Type B pancreatic cell (in vitro differentiated cells): ENCODE measurements around the gene ZNF148. TPM values are rescaled to one million over a fixed set of nuclear protein-coding genes. Genes with fewer than 3 reads are reported as not detected.
A peak's percentile ranks its signal among the peaks of the same experiment; 100 is the strongest.

Source experiments
- DNase-seq: peaks from one replicate; pipeline ENCODE4 v3.0.0; 2021; ENCODE audit warnings: mixed read lengths; ENCODE audit not compliant: unreplicated experiment; ENCODE audit errors: extremely low spot score
- H3K27ac Mint-ChIP-seq: 2 replicates; pipeline ENCODE4 v1.8.0; 2021; ENCODE audit warnings: mild to moderate bottlenecking, mixed read lengths
- H3K27me3 Mint-ChIP-seq: 2 replicates; pipeline ENCODE4 v1.8.0; 2021; ENCODE audit warnings: mixed read lengths
- H3K36me3 Mint-ChIP-seq: 2 replicates; pipeline ENCODE4 v1.8.0; 2021; ENCODE audit warnings: mixed read lengths
- H3K4me1 Mint-ChIP-seq: one replicate; pipeline ENCODE4 v1.8.0; 2021; ENCODE audit warnings: mixed read lengths; ENCODE audit not compliant: unreplicated experiment
- H3K4me3 Mint-ChIP-seq: 2 replicates; pipeline ENCODE4 v1.8.0; 2021; ENCODE audit warnings: mild to moderate bottlenecking, mixed read lengths
- H3K9me3 Mint-ChIP-seq: 2 replicates; pipeline ENCODE4 v1.8.0; 2021; ENCODE audit warnings: mixed read lengths
- total RNA-seq: library from RNA; stranded (reverse); gene quantifications from 2 replicates; pipeline ENCODE4 v1.2.1, GENCODE V29; 2021; ENCODE audit warnings: low replicate concordance
- TF ChIP-seq, protein P1 (sequence below): fragments of 200-600 bp; sonication (generic); conservative IDR thresholded peaks from 2 replicates; pipeline ENCODE4 v1.5.0; 2021; ENCODE audit warnings: antibody characterized with exemption, mild to moderate bottlenecking

ZNF148 gene
- total RNA-seq, 1 donor from 2014 or later = 46.4 TPM

DNA sequence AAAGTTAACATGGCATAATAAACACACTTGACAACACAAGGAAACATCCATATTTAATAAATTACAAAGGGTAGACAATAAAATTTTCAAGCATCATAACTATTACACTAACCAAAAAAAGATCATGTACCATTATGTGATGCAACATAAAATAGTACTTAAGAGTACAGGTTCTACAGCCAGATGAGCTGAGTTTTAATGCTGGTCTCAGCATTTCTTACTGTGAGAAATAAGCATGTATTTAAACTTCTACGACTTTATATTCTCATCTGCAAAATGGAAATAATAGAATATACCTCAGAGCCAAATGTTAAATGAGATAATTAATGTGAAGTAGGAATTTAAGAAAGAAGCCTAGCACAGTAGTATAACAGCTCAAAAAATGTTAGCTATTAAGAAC, 128.9 kb downstream of the ZNF148 start:
- Mint-ChIP-seq H3K4me1 (no peaks in the 10 kb centered on the region), H3K36me3 (peaks cover 25% of the 10 kb centered on the region), H3K4me3 (no peak overlapping the region), H3K27me3 (no peaks in the 10 kb centered on the region), H3K9me3 (peaks cover 4% of the 10 kb centered on the region), H3K27ac (no peak overlapping the region)
- DNase-seq = no peak
- TF ChIP-seq, protein P1, sequence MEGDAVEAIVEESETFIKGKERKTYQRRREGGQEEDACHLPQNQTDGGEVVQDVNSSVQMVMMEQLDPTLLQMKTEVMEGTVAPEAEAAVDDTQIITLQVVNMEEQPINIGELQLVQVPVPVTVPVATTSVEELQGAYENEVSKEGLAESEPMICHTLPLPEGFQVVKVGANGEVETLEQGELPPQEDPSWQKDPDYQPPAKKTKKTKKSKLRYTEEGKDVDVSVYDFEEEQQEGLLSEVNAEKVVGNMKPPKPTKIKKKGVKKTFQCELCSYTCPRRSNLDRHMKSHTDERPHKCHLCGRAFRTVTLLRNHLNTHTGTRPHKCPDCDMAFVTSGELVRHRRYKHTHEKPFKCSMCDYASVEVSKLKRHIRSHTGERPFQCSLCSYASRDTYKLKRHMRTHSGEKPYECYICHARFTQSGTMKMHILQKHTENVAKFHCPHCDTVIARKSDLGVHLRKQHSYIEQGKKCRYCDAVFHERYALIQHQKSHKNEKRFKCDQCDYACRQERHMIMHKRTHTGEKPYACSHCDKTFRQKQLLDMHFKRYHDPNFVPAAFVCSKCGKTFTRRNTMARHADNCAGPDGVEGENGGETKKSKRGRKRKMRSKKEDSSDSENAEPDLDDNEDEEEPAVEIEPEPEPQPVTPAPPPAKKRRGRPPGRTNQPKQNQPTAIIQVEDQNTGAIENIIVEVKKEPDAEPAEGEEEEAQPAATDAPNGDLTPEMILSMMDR = no peak

DNA sequence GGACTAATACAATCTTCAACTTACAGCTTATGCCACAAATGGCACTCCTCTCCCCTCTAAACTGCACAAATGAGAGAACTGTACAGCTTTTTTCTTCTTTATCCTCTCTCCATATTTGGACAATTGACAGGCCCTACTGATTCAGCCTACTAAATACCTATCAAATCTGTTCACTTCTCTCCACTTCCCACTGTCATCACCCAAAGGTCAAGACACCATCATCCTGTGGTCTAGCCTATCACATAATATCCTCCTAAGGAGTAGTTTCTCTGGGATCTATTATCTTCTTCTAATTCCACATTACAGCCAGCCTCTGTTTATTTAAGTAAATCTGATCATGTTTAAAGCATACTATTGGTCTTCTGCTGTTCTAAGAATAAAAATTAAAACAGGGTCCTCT, 129.6 kb downstream of the ZNF148 start:
- no peak overlapping the region for H3K4me3 Mint-ChIP-seq
- peaks cover 20% of the 10 kb centered on the region for H3K36me3 Mint-ChIP-seq
- DNase-seq = no peak
- peaks cover 4% of the 10 kb centered on the region for H3K9me3 Mint-ChIP-seq
- TF ChIP-seq, protein P1 = no peak
- no peak overlapping the region for H3K27ac Mint-ChIP-seq
- no peaks in the 10 kb centered on the region for H3K4me1 Mint-ChIP-seq
- no peaks in the 10 kb centered on the region for H3K27me3 Mint-ChIP-seq

DNA sequence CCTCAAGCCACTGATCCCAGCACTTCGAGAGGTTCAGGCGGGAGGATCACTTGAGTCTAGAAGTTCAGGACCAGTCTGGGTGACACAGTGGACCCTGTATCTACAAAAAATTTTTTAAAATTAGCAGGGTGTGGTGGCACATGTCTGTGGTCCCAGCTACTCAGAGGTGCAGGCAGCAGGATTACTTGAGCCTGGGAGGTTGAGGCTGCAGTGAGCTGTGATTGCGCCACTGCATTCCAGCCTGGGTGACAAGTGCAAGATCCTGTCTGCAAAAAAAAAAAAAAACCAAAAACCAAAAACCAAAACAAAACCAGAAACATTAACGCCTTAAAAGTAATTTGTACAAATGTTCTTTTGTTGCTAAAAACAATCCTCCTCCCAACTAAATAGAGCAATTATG, 134.6 kb downstream of the ZNF148 start:
- no peak overlapping the region for H3K27ac Mint-ChIP-seq
- DNase-seq = no peak
- peaks cover 4% of the 10 kb centered on the region for H3K4me1 Mint-ChIP-seq
- peaks cover 16% of the 10 kb centered on the region for H3K36me3 Mint-ChIP-seq
- H3K9me3 Mint-ChIP-seq = peaks cover 4% of the 10 kb centered on the region
- no peaks in the 10 kb centered on the region for H3K27me3 Mint-ChIP-seq
- TF ChIP-seq, protein P1 = no peak
- H3K4me3 Mint-ChIP-seq = no peak overlapping the region

DNA sequence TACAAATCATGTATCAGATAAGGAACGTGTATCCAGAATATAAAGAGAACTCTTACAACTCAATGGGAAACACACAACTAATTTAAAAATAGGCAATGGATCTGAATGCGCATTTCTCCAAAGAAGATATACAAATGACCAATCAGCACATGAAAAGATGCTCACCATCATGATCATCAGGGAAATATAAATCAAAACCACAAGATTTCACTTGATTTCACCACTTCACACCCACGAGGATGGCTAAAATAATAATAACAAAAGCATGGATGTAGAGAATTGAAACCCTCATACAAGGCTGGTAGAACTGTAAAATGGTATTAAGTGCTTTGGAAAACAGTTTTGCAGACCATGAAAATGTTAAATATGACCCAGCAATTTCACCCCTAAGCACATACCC, 135.9 kb downstream of the ZNF148 start:
- peaks cover 16% of the 10 kb centered on the region for H3K36me3 Mint-ChIP-seq
- TF ChIP-seq, protein P1 = no peak
- H3K9me3 Mint-ChIP-seq = no peaks in the 10 kb centered on the region
- H3K4me3 Mint-ChIP-seq = no peak overlapping the region
- no peaks in the 10 kb centered on the region for H3K27me3 Mint-ChIP-seq
- peaks cover 4% of the 10 kb centered on the region for H3K4me1 Mint-ChIP-seq
- no peak for DNase-seq
- no peak overlapping the region for H3K27ac Mint-ChIP-seq

DNA sequence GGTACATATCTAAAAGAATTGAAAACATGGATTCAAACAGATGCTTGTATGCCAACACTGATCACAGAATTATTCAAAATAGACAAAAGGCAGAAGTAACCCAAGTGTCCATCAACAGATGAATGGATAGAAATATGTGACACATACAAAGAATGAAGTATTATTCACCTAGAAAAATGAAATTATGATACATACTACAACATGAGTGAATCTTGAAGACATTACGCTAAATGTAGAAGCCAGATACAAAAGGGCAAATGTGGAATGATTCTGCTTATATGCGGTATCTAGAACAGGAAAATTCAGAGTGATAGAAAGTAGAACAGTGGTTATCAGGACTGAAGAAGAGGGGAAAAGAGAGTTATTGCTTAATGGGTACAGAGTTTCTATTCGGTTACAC, 136.4 kb downstream of the ZNF148 start:
- Mint-ChIP-seq H3K27ac (no peak overlapping the region), H3K4me3 (no peak overlapping the region), H3K36me3 (peaks cover 17% of the 10 kb centered on the region), H3K27me3 (no peaks in the 10 kb centered on the region), H3K4me1 (peaks cover 4% of the 10 kb centered on the region), H3K9me3 (no peaks in the 10 kb centered on the region)
- DNase-seq = no peak
- TF ChIP-seq, protein P1 = no peak

DNA sequence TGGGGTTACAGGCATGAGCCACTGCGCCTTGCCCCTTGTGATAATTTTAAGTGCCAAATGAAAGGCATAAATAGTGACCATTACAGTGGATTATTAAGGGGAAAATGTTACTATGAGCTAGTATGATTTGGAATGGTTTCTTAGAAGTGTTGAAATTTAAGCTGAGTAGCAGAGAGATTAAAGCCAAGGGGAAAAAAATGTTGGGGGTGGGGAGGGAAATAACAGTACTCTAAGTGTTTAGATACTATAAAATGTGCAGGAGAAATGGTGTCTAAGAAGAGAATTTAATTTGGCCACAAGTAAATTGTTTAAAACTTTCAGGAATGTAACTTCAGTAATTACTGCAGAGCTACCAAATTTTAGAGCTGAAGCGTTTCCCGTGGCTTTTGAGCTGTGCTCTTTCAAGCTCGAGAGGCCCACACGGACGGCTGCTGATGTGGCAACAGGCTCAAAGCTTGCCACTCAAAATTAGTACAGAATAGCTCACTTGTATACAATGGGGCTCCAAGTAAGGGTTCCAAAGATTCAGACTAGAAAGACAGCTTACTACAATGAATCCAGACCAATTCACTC, 138.7 kb downstream of the ZNF148 start:
- no peaks in the 10 kb centered on the region for H3K9me3 Mint-ChIP-seq
- no peaks in the 10 kb centered on the region for H3K27me3 Mint-ChIP-seq
- no peak for DNase-seq
- H3K27ac Mint-ChIP-seq = peak overlapping the region; percentile 8
- peaks cover 26% of the 10 kb centered on the region for H3K36me3 Mint-ChIP-seq
- H3K4me1 Mint-ChIP-seq = peaks cover 4% of the 10 kb centered on the region
- TF ChIP-seq, protein P1 = no peak
- H3K4me3 Mint-ChIP-seq = no peak overlapping the region
